HG03066 (cell line): ENCODE results near the gene CES1.
A peak's percentile ranks its signal among the peaks of the same experiment; 100 is the strongest.
"Not testable (repeated sequence)": the region's sequence is repeated elsewhere in the genome, so short reads cannot be mapped to it uniquely, and the experiment has no call there.

ENCODE experiments used
- ATAC-seq: cut with Tn5 transposase; IDR thresholded peaks from one replicate; pipeline ENCODE4 v1.9.1; 2021; ENCODE audit warnings: low read depth; ENCODE audit not compliant: unreplicated experiment

The CES1 gene

DNA sequence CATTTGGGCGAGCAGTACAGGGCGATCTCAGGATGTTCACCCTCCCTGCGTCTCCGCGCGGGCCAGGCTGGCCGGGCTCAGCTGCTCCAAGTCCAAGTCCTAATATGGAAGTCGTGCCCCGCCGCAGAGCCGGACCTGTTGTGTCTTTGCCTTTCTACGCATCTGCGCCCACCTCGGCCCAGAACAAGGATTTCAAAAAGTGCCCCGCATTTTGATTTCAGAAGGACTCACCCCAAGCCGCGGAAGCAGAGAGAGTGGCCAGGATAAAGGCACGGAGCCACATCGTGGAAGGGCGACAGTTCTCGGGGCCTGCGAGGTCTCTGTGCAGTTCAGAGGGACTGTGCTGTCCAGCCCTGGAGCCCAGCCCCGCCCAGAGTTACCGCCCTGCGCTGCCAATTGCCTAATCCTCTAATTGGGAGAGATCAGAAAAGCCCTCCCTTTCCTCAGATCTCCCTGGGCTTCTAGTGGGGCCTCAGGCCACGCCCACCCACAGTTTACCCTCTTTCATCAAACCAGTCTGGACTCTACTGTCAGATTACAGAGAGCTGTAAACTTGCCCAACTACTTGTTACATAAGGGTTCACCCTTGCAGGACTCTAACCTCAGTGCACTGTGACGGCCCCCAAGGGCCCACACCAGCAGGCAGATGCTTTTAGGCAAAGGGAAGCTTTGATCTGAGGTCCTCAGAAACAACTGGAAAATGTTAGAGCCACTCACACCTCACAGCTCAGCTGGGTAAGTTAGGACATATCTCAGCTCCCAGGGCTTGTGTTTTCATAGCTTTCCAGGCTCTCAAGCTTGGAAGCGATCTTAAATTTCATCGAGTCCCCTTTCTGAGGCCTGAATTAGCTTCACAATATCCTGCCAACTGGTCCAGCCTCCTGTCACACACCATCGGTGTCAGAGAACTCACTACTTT, at the start of gene CES1:
Gene CES1, minus strand, starts transcription at position 324 of the 919 bp plus-strand sequence. Its CDS starts 41 bp downstream, at position 283.
- ATAC-seq: no peak

DNA sequence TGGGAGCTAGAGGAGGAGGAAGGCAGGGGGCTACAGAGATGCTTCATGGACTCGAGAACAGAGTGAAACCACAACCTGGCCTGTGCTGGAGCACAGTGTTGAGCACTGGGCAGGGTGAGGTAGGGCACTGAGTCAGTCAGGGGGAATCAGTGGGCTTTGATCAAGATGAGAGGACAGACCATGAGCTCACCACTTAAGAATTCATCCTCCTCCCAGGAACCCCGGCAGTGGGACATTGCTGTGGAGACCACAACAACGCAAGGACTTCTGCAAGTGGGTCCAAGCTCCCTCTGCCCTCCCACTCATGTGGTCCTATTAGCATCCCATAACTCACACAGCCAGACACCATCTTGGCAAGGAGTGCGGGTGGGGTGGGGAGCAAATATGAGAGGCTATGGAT, 44.0 kb upstream of the CES1 start:
- ATAC-seq: no peak

DNA sequence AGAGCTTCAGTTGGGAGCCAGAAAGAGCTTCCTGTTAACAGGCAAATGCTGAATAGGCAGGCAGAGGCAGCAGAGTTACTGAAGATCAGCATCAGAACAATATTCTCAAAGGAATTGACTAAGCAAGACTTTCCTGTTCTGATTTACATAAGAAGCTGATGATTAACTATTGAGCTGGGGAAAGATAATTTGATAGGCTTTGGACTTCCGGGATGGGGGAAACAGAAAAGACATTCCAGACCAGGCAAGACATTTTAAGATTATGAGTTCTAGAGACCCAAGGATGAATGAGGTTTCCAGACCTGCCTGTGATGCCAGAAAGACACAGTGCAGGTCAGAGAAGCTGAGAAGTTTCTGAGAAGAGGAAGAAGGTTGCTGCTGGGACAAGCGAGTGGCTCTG, 42.4 kb upstream of the CES1 start, which contains the start of gene CES5A:
Gene CES5A, minus strand, starts transcription at position 101 of the 400 bp plus-strand sequence. CDS start 152 bp downstream, outside the sequence.
- ATAC-seq: no peak

DNA sequence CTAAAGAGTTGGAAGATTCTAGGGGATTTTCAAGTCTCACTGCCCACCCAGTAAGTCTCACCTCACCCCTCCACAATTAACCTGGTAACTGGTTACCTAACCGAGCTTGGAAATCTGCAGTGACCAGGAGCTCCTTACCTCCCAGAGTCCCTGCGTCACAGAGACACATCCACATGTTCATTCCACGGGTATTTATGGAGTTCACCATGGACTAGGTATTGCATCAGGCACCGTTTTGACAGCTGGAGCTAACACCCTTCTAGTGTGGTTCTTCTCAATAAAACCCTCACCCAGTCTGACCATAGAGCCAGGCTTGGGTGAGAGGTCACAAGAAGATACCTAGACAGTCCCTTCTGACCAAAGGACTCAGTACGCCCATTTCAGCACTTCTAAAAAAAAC, 40.2 kb upstream of the CES1 start:
- no peak for ATAC-seq

DNA sequence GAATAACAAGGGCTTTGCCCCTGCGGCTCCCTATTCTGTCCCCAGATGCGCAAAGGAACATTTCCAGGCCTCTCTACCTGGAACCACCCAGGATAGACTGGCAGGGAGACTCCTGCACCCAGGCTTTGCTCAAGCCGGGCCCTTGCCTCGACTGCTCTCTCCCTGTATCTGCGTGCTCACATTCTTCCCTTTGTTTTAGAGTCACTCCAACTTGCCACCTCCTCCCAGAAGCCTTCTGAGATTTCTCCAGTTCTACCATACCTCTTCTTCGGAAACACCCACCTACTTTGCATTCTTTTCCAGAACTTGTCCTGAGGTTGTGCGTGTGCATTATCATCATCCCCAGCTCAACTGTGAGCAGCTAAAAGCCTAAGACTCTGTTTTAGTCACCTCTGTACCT, 39.2 kb upstream of the CES1 start:
- ATAC-seq: no peak

DNA sequence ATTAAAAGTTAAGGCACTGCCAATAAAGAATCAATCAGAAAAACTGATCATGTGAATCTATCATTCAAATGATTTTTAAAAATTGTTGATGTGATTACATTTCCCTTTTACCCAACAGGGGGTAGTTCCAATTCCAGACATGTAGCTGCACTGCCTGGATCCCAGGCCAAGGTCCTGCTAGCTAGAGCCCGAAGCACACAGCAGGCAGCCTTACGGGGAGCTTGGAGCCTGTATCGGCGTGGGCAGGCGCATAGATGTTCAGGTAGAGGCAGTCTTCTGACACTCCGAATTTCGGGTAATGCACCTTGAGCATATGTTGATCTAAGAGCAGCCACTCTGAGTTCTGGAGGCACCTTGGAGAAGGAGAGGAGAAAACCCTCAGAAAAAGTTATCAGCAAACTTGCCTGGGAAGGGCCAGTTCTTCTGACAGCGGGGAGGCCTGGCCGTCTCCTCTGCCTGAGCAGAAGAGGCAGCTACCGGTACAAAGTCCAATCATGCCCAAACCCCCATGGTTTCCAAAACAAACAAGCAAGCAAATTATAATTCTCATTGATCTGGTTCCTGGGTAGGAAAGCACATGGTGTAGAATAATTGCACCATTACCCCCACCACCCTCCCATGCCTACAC, 38.6 kb upstream of the CES1 start:
- ATAC-seq: no peak

DNA sequence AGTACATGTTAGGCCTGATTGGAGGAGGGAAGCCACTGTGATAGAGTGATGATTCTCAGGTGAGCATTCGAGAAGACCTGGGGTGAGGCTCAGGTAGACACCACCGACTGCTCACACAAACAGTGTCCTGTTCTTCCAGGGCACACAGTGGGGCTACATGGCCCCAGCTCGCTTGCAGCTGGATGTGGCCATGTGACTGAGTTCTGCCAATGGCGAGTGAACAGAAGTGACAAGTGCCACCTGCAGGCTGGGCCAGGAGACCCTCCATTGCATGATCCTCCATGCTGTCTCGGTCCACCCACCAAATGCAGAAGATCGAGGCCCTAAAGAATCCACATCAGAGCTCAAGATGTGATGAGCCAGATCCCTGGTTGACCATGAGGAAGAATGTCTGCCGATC, 36.1 kb upstream of the CES1 start:
- no peak for ATAC-seq

DNA sequence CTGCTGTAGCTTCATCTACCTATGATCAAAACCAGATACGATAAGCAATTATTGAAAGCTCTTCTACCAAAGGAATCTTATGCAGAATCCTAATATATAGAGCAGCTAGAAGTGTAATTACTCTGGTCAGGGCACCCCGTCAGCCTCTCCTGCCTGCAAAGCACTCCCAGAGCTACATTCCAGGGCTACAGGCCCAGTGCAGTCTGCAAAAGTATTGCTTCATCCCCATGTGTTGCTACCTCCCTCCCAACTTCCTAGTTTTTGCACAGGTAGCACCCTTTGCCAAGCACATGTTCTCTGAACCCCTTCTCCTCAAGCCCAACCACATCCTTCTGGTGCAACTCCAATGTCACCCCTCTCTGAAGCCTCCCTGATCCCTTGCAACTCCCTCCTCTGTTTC, 35.2 kb upstream of the CES1 start:
- ATAC-seq: no peak

DNA sequence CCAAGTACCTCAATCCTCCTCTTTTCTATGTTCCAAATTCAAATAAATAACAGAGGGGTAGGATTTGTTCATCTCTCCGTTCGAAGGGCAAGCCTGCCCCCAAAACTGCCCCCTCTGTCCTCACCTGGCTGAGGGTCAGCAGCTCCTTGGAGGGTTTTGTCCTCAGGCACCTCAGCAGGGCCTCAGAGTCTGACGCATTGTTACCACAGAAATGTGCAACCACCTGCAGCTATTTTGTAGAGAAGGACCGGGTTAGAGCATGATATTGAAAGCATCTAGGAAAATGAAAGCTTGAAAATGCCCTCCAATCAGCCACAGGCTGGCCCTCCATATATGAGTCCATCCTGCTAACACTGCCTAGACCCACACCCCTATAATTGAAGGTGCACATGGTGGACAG, 28.4 kb upstream of the CES1 start:
- no peak for ATAC-seq

DNA sequence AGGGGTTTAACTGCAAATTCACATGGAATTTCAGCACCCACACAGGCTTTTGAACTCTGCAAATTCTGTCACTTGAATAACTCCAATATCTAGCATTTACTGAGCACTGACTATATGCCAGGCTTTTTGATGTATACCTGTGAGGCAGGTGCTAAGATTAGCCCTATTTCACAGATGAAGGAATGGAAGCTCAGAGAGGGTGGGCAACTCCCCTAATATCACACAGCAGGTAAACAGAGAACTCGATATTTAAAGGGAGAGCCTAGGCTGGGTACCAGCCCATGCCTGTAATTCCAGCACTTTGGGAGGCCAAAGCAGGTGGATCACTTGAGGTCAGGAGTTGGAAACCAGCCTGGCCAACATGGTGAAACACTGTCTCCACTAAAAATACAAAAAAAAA, 24.8 kb upstream of the CES1 start:
- not testable (repeated sequence) for ATAC-seq

DNA sequence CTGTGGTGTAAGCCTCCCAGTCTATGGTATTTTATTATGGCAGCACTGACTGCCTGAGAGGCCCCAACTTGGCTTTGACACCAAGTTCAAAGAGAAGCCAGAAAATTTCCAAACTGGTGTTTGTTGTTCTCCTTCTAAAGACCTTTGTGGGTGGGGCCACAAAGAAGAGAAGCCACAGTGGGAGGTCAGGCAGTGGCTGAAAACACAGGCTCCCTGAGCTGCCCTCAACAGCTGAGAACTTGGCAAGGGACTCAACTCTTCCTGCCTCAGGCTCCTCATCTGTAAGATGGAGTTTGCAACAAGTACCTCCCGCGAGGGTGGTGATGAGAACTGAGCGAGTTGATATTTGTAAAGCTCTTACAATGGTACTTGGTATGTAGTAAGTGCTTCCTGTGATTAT, 24.1 kb upstream of the CES1 start:
- ATAC-seq: no peak

DNA sequence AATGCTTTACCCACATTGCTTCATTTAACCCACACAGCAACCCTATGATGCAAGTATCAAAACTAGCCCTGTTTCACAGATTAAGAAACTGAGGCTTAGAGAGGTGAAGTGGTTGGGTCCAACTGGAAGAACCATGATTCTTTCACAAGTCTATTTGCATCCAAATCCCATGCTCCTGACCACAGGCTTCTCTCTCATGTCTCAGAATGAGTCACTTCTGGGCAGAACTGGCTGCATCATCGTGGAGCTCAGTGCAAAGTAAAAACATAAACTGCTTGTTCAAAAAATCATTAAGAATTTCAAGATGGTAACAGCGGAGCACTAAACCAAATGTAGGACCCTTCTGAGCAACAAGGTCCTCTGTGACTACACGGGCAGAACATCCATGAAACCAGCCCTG, 20.2 kb upstream of the CES1 start:
- ATAC-seq: no peak

DNA sequence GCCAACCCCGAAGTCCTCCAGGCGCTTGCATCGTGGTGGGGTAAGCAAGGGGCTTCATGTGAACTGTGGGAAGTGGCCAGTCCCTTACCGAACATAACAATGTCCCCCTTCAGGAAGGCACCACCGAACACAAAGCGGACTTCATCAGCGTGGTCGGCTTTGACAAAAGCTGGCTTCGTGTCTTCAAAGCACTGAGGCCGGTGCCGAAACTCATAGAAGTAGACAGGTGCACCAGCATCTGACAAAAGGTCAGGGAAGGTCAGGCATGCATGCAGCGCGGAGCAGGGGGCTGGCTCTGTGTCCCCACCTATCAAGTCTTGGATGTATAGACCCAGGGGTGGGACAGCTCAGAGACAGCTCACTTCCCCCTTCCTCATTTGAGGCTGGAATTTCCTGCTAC, 16.6 kb upstream of the CES1 start:
- no peak for ATAC-seq

DNA sequence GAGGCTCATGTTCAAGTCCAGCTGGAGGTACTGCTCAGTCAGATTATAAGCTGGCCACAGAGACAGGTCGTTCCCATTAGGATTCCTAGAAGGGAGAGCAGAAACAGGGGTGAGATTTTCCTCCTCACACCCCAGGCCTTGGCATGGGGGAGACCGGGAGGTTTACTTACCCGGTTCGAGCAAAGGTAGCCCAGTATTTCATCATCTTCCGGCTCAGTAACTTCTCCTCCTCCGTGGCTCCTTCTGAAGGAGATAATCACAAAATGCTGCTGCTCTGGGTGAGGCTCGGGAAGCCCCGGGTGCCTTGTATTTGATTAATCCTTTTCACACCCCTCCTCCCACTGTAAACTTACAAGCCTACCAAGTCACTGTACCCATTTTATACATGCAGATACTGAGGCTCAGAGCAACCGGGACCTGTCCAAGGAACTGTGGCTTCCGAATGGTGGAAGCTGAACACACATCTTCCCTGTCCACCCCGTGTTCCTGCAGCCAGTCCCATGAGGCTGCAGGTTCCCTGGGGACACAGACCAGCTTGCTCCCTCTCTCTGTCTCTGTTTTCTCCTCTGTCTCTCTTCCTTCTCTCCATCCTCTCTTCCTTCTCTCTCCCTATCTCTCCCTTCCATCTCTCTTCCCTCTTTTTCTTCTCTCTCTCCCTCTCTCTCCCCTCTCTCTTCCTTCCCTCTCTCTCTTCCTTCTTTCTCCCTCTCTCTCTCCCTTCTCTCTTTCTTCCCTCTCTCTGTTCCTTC, 13.9 kb upstream of the CES1 start:
- ATAC-seq: no peak

DNA sequence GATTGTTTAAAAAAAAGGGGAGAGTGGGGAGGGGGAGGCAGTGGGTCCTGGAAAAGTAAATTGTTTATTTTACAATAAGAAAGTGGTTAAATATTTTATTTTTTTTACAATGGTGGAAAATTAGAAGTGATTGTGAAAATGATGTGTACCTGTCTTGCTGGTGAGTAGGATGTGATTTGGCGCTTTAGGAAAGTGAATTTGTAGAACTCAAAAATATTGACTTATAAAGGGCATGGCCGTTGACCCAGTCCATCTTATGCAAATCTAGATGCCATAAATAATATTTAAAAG, 10.2 kb upstream of the CES1 start:
- no peak for ATAC-seq

DNA sequence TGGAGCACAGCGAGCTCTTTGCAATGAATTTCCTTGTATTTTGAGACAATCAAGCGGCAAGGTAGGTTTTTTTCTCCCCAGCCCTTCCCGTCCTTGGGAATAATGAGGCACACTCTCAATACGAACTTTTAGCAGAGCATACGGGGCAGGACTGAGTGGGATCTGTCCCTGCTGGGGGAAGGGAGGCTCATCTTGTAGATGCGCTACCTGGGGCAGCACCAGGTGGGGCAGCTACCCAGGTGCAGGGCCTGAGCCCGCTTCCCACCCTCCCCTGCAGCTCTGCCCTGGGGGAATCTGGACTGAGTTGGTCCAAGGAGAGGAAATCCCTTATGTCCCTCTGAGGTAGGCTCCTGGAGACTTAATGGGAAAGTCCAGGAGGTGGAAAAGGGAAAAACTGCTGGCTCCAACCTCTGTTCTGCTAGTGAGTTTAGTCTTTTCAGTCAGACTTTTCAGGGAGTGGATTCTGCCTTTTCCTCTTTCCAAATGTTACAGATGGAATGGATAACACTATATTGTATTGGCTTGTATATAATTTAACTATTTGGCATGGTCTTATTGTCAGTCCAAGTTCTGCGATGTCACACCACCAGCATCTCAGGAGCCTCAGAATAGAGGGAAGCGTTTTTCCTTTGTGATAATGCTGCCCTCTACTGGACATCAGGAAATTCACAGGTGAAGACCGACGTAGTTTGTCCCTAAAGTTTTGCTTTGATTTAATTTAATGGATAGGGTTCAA, 9.6 kb upstream of the CES1 start:
- no peak for ATAC-seq

DNA sequence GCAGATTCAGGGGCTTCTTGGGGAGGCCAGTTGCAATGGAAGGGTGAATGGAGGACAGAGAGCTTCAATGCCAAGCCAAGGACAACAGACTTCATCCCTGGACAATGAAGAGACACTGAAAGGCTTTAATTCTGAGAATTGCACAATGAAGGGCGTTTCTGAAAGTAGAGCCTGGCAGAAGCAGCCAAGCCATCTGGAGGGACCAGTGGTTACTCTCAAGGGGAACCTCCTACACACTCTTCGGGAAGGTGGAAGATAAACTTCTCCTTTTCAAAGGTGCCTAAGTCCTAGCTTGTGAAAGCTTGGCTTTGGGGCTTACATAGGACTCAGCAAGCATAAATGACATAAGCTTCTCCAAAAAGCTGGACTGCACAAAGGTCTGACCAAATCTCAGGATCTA, 6.2 kb upstream of the CES1 start:
- ATAC-seq: no peak

DNA sequence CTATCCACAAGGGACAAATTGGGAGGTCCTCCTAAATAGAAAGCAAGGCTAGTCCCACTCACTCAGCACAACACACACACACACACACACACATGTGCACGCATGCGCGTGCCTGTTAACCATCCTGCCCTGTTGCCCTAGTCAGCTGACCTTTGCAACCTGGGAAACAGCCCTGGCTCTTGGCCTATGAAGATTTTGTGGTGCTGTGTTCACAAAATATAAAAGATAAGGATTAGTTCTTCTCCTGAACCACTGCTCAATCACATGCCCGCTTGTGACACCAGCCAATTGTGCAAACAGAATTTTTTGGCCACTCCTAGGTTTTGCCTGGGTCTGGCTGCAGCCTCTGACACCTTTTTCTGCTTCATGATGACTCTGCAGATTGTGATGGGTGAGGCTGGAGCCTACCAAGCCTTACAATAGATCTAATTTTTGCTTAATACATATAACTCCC, 3.3 kb upstream of the CES1 start:
- no peak for ATAC-seq

DNA sequence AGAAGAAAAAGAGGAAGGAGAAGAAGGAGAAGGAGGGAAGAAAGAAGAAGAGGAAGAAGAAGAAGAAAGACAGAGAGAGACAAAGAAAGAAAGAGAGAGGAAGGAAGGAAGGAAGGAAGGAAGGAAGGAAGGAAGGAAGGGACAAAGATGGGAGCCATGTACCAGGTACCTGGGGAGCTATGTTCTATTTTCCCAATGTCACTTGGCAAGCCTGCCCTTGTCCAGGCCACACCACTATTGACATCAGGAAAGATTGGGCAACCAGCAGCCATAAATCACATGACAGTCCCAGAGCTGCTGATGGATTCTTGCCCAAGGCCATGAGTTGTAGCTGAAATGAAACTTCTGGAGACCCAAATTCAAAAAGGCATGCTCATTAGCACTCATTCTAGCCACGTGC, 2.7 kb upstream of the CES1 start:
- ATAC-seq: no peak

DNA sequence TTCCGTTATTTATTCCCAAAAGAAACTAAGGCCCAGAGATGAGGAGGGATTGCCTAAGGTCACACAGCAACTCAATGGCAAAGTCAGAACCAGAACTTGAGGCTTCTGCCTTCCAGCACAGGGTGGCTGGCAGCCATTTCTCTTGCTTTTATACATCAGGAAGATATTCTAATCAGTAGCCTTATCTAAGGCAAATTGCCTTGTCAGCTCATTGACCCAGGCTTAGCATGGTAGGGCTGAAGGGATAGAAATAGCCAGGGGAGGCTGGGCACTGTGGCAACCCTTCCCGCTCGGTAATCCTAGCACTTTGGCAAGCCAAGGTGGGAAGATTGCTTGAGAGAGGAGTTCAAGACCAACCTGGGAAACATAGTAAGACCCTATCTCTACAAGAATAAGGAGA, 2.3 kb upstream of the CES1 start:
- not testable (repeated sequence) for ATAC-seq

DNA sequence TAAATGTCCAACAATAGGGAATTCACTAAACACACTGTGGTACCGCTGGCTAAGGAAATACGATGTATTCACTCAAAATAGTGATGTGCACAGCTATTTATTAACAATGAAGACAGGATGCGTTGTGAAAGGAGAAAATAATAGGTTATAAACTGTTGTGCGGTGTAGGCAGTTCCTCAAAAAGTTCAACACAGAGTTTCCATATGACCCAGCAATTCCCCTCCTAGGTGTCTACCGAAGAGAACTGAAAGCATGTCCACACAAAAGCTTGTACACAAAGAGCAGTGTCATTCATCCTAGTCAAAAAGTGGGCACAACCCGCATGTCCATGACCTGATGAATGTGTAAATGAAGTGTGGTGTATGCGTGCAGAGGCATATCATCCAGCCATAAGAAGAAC, 1.2 kb upstream of the CES1 start:
- peak; percentile 80 for ATAC-seq
